Stimulated activated CD8-positive, alpha-beta memory T cell treated with anti-CD3 and anti-CD28 coated beads, Interleukin-12 subunit alpha, Interleukin-12 subunit beta, amount 100 ng/mL, for 4 hours (primary cell): ENCODE measurements around the gene HNRNPA0.

Source experiments
- DNase-seq: peaks from one replicate; pipeline ENCODE4 v3.0.0-alpha.2; 2020; ENCODE audit warnings: low read depth

HNRNPA0 gene

DNA sequence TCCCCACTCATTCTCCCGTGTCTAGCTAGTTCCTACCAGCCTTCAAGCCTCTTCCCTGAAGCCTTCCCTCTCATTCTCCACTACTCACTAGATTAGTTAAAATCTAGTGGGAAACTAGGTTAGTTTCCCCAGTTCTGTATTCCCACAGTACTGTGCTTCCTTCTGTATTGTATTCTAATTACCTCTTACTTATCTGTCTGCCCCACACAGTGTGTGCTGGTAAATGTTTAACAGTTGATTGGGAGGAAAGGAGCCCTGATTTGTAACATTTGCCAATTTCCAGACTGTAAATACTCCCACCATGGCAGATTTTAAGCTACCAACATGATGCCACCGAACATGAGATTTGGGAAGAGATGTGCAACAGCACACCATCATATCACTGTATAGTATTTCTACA lies 26.5 kb downstream of the HNRNPA0 start:
- no peak for DNase-seq

DNA sequence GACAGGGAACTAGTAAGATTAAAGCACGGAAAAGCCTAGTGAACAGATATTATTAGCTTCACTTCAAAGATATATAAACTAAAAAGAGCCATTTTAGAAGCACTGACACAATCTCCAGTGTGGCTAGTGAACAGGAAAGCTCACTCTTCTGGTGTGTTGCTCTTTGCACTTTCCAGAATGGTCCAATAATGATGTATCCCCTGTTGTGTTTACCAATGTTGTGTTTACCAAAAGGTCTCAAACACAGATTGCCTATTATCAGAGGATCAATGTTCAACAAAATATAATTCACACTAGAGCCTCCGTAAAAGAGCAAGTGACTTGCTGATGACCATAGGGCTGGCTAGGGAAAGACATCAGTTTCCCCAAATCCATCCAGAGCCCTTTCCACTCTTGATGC lies 29.9 kb downstream of the HNRNPA0 start:
- DNase-seq = no peak

DNA sequence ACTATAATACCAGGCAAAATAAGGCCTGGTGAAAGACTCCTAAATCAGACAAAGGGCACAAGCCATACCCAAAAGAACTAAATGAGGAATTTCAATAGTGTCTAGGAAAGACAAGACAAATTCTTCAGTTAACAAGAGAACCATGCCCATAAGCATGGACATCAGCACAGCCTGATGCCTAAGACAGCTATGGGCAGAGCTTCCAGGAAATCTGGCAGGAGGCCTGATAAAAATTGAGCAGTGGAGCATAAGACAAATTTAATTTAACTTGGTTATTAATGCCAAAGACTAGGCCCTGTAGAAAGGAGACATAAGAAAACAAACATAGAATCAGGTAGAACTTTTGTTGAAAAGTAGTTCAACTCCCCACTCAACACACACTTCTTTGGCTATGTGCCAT lies 35.6 kb downstream of the HNRNPA0 start:
- no peak for DNase-seq

DNA sequence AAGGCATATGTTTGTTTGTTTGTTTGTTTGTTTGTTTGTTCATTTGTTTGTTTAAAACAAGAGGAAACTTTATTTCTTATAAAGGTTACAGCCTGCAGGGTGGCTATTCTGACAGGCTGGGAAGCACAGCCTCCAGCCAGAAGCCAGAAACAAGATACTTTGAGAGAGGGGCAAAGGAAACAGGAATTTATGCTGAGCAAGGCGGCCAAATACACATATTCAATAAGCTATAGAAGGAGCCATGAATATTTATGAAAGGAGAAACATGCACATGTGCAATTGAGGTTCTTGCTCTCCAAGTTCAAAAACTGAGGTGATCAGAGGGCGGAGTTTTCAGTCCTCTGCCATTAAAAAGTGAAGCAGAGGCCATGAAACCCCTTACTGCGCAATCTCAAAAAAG lies 37.8 kb downstream of the HNRNPA0 start:
- DNase-seq = no peak

- DNase-seq = no peak
Measured at GRCh38 chr5:137715456-137715855, 38.7 kb downstream of the HNRNPA0 start.

DNA sequence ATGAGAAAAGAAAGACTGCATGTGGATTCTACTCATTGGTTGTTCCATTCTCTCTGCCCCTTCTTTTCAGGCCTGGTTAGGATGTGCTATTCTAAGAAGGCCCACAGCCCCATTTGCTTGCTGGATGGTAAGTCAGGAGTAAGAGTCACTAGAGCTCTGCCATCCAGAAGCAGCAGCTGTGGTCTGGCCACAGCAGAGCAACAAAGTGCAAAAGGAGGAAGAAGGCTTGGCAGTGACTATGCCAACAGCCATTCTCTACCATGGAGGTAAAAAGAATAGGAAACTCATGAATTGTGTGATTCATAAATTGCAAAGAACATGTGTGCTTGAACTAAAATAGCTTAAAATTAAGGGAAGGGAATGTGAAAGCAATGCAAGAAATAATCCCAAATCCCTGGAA lies 39.2 kb downstream of the HNRNPA0 start:
- no peak for DNase-seq

DNA sequence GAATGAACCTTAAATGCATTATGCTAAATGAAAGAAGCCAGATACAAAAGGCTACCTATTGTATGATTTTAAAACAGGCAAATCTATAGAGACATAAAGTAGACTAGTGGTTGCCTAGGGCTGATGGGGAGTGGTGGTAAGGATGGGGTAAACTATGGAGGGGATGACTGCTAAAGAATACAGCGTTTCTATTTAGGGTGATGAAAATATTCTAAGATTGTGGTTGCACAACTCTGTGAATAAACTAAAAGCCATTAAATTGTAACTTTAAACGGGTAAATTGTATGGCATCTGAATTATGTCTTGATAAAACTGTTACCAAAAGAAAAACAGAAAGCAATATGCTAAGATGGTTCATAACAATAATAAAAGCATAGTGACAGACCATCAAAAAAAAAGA lies 39.7 kb downstream of the HNRNPA0 start:
- DNase-seq = no peak

DNA sequence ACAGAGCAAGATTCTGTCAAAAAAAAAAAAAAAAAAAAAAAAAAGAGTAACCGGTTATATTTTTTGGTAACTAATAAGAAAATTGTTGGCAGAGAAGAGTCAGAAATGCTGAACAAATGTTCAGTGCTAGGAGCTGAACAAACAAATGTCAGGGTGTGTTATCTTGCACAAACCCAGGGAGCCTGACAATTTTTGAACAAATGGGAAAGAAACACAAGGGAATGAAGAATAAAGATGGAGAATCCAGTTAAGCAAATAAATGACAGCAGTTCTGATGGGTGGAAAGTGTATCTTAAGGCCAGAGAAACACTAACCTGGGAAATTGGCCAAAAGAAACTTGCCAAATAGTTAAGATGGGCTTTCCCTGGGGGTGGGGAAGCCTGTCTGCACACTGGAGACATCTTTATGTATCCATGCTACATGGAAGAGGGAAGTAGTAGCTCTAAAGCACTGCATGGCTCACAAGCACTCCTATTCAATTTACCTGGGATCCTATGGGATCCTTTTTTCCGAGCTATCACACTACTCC lies 42.0 kb downstream of the HNRNPA0 start:
- DNase-seq = no peak

- DNase-seq = no peak
Measured at GRCh38 chr5:137710086-137710485, 44.1 kb downstream of the HNRNPA0 start.

DNA sequence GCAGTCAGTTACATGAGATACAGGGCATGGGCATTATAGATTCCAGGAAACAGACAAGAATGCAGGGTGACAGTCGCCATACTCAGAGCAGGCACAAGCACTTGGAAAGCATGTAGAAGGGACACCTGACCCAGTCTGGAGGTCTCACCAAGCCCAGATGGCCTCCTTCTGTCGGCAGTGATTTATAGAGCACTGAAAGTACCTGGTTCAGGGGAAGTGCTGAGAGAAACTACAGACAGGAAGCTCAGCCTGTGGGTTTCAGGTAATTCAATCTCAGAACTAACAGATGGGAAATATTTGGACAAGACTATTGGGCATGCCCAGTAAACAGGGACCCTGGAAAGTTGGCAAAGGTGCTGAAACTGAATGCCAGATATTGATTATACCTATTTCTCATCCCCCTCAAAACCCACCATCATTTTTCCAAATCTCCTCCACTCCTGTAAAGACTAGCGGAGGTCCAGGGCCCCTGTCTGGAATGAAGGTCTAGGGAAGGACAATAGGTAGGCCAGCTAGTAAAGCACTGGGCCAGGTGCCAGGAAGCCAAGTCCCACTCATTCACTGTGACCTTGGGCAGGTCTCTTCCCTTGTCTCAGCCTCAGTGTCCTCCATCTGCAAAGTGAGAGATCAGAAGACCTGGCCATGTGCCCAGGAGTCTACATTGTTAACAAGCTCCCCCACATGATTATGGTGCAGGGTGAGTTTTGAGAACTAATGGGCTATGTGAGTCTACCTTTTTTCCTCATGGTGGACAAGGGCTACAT lies 45.2 kb downstream of the HNRNPA0 start:
- DNase-seq = no peak

DNA sequence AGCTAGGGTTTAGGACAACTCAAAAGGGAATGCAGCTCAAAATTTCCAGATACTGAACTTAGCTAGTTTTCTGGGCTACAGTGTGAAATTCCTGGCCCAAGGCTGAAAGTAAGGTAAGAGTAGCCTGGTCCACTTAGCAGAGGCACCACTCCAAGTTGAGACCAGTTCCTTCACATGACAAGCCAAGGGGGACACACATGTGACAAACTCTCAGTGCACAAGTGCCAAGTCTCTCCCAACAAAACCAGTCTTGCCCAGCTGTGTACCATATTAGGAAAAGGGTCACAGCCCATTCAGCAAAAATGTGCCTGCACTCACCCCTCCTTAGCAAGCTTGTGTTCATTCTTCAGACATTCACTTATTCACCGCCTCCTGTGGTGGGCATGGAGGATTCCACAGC lies 46.1 kb downstream of the HNRNPA0 start:
- no peak for DNase-seq

GRCh38 chr5:137706841-137707240 lies 47.3 kb downstream of the HNRNPA0 start:
- no peak for DNase-seq

GRCh38 chr5:137705106-137705505 lies 49.1 kb downstream of the HNRNPA0 start:
- no peak for DNase-seq

- DNase-seq = no peak
Measured at GRCh38 chr5:137703565-137703964, 50.6 kb downstream of the HNRNPA0 start.

- DNase-seq = no peak
Measured at GRCh38 chr5:137700282-137700680, 53.9 kb downstream of the HNRNPA0 start.

DNA sequence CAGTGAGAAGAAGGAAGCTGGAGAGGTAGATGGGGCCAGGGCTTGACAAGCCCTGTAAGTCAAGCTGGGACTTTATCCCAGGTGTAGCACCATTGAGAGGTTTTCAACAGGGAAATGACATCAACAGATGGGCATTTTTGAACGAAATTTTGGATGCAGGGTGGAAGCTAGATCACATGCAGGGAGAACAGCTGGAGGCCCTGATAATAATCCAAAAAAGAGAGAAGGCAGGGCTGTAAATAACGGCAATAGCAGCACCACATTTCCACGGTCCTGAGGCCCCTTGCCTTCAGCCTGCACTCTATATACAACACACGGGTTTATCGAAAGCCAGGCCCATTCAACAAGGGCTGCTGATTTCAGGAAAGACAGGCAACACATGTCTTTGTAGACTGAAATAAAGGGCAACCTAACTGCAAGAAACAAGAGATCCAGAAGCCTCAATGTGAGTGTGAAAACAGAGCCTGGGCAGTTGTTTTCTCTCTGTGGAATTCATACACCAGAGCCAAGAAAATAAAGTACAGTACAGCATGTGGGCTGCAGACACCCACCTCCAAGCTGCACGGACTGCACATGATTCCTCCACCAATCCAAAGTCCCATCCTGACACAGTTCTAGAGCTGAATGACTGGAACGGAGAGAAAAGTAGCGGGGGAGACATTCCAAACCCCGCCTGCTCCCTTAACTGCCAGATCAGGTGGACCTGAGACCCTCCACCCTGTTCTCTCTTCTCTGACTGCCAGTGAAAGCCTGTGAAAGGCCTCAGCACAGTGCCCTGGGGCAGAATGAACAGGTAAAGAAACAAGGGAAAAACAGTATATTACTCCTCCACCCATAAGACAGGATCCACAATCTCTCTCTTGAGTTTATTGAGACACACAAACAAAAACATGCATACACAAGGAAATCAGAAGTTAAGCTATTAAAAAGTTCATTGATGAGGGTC lies 54.6 kb downstream of the HNRNPA0 start:
- no peak for DNase-seq

- no peak for DNase-seq
Measured at GRCh38 chr5:137696481-137696880, 57.7 kb downstream of the HNRNPA0 start.

GRCh38 chr5:137695651-137696428 lies 58.3 kb downstream of the HNRNPA0 start:
- DNase-seq = no peak
